HCT116 (cell line): ENCODE measurements around the gene ACCSL. TPM values are rescaled to one million over a fixed set of nuclear protein-coding genes. Genes with fewer than 3 reads are reported as not detected.

Source experiments
- ATAC-seq: fragments of 200-7000 bp; cut with Tn5 transposase; 2 replicates; pipeline ENCODE4 v1.9.1; 2020; ENCODE audit warnings: mild to moderate bottlenecking, moderate library complexity
- BruUV-seq: library from RNA; stranded (reverse); fragments of 400-500 nt; replicated peaks from 2 replicates; lab custom pipeline; 2021; lab: Mats Ljungman, UMichigan
- CTCF ChIA-PET: fragments of 300-600 bp; sonication (Branson Sonifier 250); formaldehyde crosslinking; loops from one replicate; lab custom pipeline; 2021; ENCODE audit warnings: antibody characterized with exemption; lab: Charles Lee
- POLR2A ChIA-PET: fragments of 300-600, 350-600 bp; sonication (Branson Sonifier 250); formaldehyde crosslinking; loops from one replicate; lab custom pipeline; 2021; ENCODE audit warnings: antibody characterized with exemption; lab: Charles Lee
- RAD21 ChIA-PET, 2 experiments: fragments of 300-600 bp; sonication (Branson Sonifier 250); formaldehyde crosslinking; loops; one replicate each; lab custom pipeline; 2023; ENCODE audit warnings: low total read pairs in 2 of 2; ENCODE audit not compliant: uncharacterized antibody in 2 of 2, unreplicated experiment in 2 of 2, low non-redundant PET in 1 of 2; lab: Charles Lee
- DNase-seq: peaks from one replicate; pipeline ENCODE4 v3.0.0-alpha.2; 2010; ENCODE audit warnings: low read depth, low spot score
- H2AFZ ChIP-seq: fragments of 200-600 bp; shearing (Covaris generic), sonication (generic); 2 replicates; pipeline ENCODE4 v1.6.1; 2017; ENCODE audit warnings: low read depth, mixed run types, mixed read lengths, antibody characterized with exemption, low read length; ENCODE audit not compliant: poor library complexity, severe bottlenecking
- H3K27ac ChIP-seq: 2 replicates; pipeline ENCODE4 v1.5.1; 2012; ENCODE audit warnings: low read depth, low read length
- H3K27me3 ChIP-seq: fragments of 200-600 bp; sonication (generic); 2 replicates; pipeline ENCODE4 v1.6.1; 2016; ENCODE audit warnings: mixed run types, low read length, mixed read lengths; ENCODE audit not compliant: insufficient read depth
- H3K36me3 ChIP-seq, 2 experiments: fragments of 200-500 bp in 1 of 2; fragments of 200-600 bp in 1 of 2; sonication (Bioruptor generic) in 1 of 2; sonication (generic) in 1 of 2; 2 replicates each; pipeline versions ENCODE4 v1.5.1 to v1.6.1; 2014 to 2016; ENCODE audit warnings: low read length in 2 of 2, inconsistent platforms in 1 of 2, mixed read lengths in 1 of 2, mixed run types in 1 of 2; ENCODE audit not compliant: insufficient read depth in 2 of 2, control insufficient read depth in 1 of 2
- H3K4me1 ChIP-seq, 2 experiments: fragments of 200-600 bp in 1 of 2; sonication (generic) in 1 of 2; 2 replicates each; pipeline versions ENCODE4 v1.5.1 to v1.6.1; 2012 to 2017; ENCODE audit warnings: low read length in 2 of 2, inconsistent platforms in 1 of 2, mild to moderate bottlenecking in 1 of 2, mixed read lengths in 1 of 2, mixed run types in 1 of 2, moderate library complexity in 1 of 2; ENCODE audit not compliant: insufficient read depth in 2 of 2, control insufficient read depth in 1 of 2
- H3K4me2 ChIP-seq: fragments of 200-600 bp; sonication (generic); 2 replicates; pipeline ENCODE4 v1.6.1; 2017; ENCODE audit warnings: mixed run types, low read length, mixed read lengths
- H3K4me3 ChIP-seq, 2 experiments: fragments of 200-600 bp in 1 of 2; sonication (generic) in 1 of 2; replicated peaks in 1 of 2; 2 replicates each; pipeline ENCODE4 v1.5.1; 2011 to 2016; ENCODE audit warnings: low read length in 2 of 2, control low read depth in 1 of 2, low read depth in 1 of 2, mild to moderate bottlenecking in 1 of 2, mixed read lengths in 1 of 2, mixed run types in 1 of 2
- H3K79me2 ChIP-seq: fragments of 200-600 bp; sonication (generic); 2 replicates; pipeline ENCODE4 v1.6.1; 2017; ENCODE audit warnings: mild to moderate bottlenecking, mixed run types, low read length, moderate library complexity, mixed read lengths; ENCODE audit not compliant: insufficient read depth
- H3K9ac ChIP-seq: fragments of 200-600 bp; sonication (generic); 2 replicates; pipeline ENCODE4 v1.6.1; 2016; ENCODE audit warnings: low read length, mixed read lengths
- H3K9me2 ChIP-seq: fragments of 200-600 bp; sonication (generic), shearing (Covaris generic); 2 replicates; pipeline ENCODE4 v1.6.1; 2017; ENCODE audit warnings: mixed run types, mild to moderate bottlenecking, moderate library complexity; ENCODE audit not compliant: insufficient read depth
- H3K9me3 ChIP-seq, 2 experiments: fragments of 200-500 bp in 1 of 2; fragments of 200-600 bp in 1 of 2; sonication (Bioruptor generic) in 1 of 2; sonication (generic) in 1 of 2; 2 replicates each; pipeline ENCODE4 v1.6.1; 2014 to 2017; ENCODE audit warnings: low read length in 2 of 2, mixed read lengths in 2 of 2, inconsistent platforms in 1 of 2, low read depth in 1 of 2, mild to moderate bottlenecking in 1 of 2, mixed run types in 1 of 2, moderate library complexity in 1 of 2; ENCODE audit not compliant: control insufficient read depth in 1 of 2, insufficient read depth in 1 of 2
- H4K20me1 ChIP-seq: fragments of 200-600 bp; sonication (generic), shearing (Covaris generic); 2 replicates; pipeline ENCODE4 v1.6.1; 2017; ENCODE audit warnings: mixed run types, mild to moderate bottlenecking, moderate library complexity; ENCODE audit not compliant: insufficient read depth
- CEBPB ChIP-seq: IDR thresholded peaks from 2 replicates; pipeline ENCODE4 v1.6.1; 2012; ENCODE audit warnings: low read depth
- EGR1 ChIP-seq: IDR thresholded peaks from 2 replicates; pipeline ENCODE4 v1.6.1; 2012; ENCODE audit warnings: low read depth
- FOSL1 ChIP-seq: IDR thresholded peaks from 2 replicates; pipeline ENCODE4 v1.6.1; 2012; ENCODE audit warnings: low read depth
- JUND ChIP-seq: IDR thresholded peaks from 2 replicates; pipeline ENCODE4 v1.6.1; 2012
- POLR2A ChIP-seq: IDR thresholded peaks from 2 replicates; pipeline ENCODE4 v1.7.0; 2011; ENCODE audit warnings: borderline replicate concordance; ENCODE audit not compliant: insufficient read depth, insufficient read length; ENCODE audit errors: extremely low read depth
- POLR2AphosphoS5 ChIP-seq: IDR thresholded peaks from 2 replicates; pipeline ENCODE4 v1.6.1; 2011; ENCODE audit warnings: mild to moderate bottlenecking, low read depth, low read length, moderate library complexity
- SIN3A ChIP-seq: IDR thresholded peaks from 2 replicates; pipeline ENCODE4 v1.6.1; 2012; ENCODE audit warnings: low read depth
- SP1 ChIP-seq: IDR thresholded peaks from 2 replicates; pipeline ENCODE4 v1.6.1; 2012; ENCODE audit warnings: low read depth
- SRF ChIP-seq: IDR thresholded peaks from 2 replicates; pipeline ENCODE4 v1.6.1; 2012; ENCODE audit warnings: low read depth
- TCF7L2 ChIP-seq: IDR thresholded peaks from 2 replicates; pipeline ENCODE4 v1.7.0; 2011; ENCODE audit warnings: borderline replicate concordance, inconsistent platforms; ENCODE audit not compliant: insufficient read depth, insufficient read length; ENCODE audit errors: extremely low read depth
- ZNF274 ChIP-seq: fragments of 200-500 bp; sonication (Bioruptor generic); IDR thresholded peaks from 2 replicates; pipeline ENCODE4 v1.6.1; 2014; ENCODE audit warnings: mild to moderate bottlenecking, low read depth, low read length, inconsistent platforms
- intact Hi-C: fragments of 100-400 bp; cut with micrococcal nuclease; formaldehyde crosslinking; loops from 2 replicates; pipeline ENCODE4 v1.10.0; 2022
- total RNA-seq: library from RNA; stranded (reverse); gene quantifications from one replicate; pipeline ENCODE4 v1.2.1, GENCODE V29; 2021; ENCODE audit not compliant: unreplicated experiment
- TF ChIP-seq, protein P1 (sequence below): IDR thresholded peaks from 2 replicates; pipeline ENCODE4 v1.6.1; 2011; ENCODE audit warnings: mild to moderate bottlenecking, low read length, moderate library complexity; ENCODE audit not compliant: insufficient replicate concordance; ENCODE audit errors: extremely low read depth
- TF ChIP-seq, protein P2 (sequence below): IDR thresholded peaks from 2 replicates; pipeline ENCODE4 v1.6.1; 2012
- TF ChIP-seq, protein P3 (sequence below): IDR thresholded peaks from 2 replicates; pipeline ENCODE4 v1.6.1; 2012; ENCODE audit warnings: low read depth

The ACCSL gene
- total RNA-seq, 1 experiment from 2014 or later, result not detected

DNA sequence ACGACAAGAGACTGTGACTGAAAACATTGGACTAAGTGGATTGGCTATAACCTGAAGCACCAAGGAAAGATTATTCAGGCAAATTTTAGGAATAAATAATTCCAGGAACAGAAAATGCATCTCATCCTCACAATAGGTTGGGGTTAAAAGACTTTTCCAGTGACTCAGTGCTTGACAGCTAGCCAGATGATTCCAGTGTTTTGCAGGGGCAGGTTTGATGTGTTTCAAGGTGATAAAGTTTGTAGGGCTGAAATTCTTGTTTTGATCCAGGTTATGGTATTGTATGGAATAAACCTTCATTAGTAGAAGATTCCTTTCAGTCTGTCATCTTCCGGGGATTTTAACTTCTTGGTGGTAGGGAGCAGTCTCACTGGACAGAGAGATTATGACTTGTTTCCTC lies 50.0 kb downstream of the ACCSL start:
- intact Hi-C loops, result no loop called here
- DNase-seq, result no peak
- H3K79me2 ChIP-seq, result peaks cover 33% of the 10 kb centered on the region
- ChIA-PET RAD21 (no interaction called here), CTCF (no interaction called here), POLR2A (no interaction called here)
- H3K4me3 ChIP-seq, result no peak overlapping the region
- no peaks in the 10 kb centered on the region for H3K27me3 ChIP-seq
- H4K20me1 ChIP-seq, result 0 out of 2 replicates have a peak, but pooled peaks cover 5% of the 10 kb centered on the region
- no peak overlapping the region for H3K9ac ChIP-seq
- H3K9me2 ChIP-seq, result no peaks in the 10 kb centered on the region
- no peaks in the 10 kb centered on the region for H3K36me3 ChIP-seq
- H3K4me2 ChIP-seq, result no peak overlapping the region
- peaks cover 3 to 19% of the 10 kb centered on the region in 2 experiments; a peak in 2 of 4 replicates for H3K4me1 ChIP-seq
- H3K9me3 ChIP-seq, result no peaks in the 10 kb centered on the region
- no peak overlapping the region for H3K27ac ChIP-seq
- no peak for ATAC-seq
- BruUV-seq, result no TSS peak
- no peak for TF ChIP-seq JUND
- TF ChIP-seq SP1, result no peak
- TF ChIP-seq SIN3A, result no peak
- TF ChIP-seq SRF, result no peak
- no peak for TF ChIP-seq FOSL1
- no peak for TF ChIP-seq ZNF274
- TF ChIP-seq POLR2AphosphoS5, result no peak
- no peak for TF ChIP-seq POLR2A
- H2AFZ ChIP-seq, result no peak overlapping the region

DNA sequence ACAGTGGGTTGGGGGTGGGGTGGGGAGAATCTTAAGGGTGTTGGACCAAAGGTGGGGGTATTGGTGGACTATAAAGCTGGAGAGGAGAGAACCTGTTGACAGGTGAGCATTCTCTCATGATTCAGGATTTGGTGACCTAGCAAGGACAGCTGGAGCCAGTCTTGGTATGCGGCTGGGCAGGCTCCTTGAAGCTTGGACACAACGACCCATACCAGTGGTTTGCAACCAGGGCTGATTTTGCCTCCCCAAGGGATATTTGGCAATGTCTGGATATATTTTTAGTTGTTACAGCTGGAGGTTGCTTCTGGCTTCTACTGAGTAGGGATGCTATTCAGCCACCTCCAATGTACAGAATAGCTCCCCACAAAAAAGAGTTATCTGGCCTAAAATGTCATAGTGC lies 53.3 kb downstream of the ACCSL start:
- TF ChIP-seq, protein P1, sequence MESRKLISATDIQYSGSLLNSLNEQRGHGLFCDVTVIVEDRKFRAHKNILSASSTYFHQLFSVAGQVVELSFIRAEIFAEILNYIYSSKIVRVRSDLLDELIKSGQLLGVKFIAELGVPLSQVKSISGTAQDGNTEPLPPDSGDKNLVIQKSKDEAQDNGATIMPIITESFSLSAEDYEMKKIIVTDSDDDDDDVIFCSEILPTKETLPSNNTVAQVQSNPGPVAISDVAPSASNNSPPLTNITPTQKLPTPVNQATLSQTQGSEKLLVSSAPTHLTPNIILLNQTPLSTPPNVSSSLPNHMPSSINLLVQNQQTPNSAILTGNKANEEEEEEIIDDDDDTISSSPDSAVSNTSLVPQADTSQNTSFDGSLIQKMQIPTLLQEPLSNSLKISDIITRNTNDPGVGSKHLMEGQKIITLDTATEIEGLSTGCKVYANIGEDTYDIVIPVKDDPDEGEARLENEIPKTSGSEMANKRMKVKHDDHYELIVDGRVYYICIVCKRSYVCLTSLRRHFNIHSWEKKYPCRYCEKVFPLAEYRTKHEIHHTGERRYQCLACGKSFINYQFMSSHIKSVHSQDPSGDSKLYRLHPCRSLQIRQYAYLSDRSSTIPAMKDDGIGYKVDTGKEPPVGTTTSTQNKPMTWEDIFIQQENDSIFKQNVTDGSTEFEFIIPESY, result no peak
- TF ChIP-seq ZNF274 (no peak), TCF7L2 (no peak), CEBPB (no peak), EGR1 (no peak), POLR2AphosphoS5 (no peak)
- TF ChIP-seq, protein P2, sequence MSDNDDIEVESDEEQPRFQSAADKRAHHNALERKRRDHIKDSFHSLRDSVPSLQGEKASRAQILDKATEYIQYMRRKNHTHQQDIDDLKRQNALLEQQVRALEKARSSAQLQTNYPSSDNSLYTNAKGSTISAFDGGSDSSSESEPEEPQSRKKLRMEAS, result no peak
- TF ChIP-seq, protein P3, sequence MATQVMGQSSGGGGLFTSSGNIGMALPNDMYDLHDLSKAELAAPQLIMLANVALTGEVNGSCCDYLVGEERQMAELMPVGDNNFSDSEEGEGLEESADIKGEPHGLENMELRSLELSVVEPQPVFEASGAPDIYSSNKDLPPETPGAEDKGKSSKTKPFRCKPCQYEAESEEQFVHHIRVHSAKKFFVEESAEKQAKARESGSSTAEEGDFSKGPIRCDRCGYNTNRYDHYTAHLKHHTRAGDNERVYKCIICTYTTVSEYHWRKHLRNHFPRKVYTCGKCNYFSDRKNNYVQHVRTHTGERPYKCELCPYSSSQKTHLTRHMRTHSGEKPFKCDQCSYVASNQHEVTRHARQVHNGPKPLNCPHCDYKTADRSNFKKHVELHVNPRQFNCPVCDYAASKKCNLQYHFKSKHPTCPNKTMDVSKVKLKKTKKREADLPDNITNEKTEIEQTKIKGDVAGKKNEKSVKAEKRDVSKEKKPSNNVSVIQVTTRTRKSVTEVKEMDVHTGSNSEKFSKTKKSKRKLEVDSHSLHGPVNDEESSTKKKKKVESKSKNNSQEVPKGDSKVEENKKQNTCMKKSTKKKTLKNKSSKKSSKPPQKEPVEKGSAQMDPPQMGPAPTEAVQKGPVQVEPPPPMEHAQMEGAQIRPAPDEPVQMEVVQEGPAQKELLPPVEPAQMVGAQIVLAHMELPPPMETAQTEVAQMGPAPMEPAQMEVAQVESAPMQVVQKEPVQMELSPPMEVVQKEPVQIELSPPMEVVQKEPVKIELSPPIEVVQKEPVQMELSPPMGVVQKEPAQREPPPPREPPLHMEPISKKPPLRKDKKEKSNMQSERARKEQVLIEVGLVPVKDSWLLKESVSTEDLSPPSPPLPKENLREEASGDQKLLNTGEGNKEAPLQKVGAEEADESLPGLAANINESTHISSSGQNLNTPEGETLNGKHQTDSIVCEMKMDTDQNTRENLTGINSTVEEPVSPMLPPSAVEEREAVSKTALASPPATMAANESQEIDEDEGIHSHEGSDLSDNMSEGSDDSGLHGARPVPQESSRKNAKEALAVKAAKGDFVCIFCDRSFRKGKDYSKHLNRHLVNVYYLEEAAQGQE, result no peak
- Histone ChIP-seq H3K79me2 (peaks cover 42% of the 10 kb centered on the region), H3K4me2 (no peak overlapping the region), H3K4me3 (no peak overlapping the region), H3K27ac (no peak overlapping the region), H3K9me2 (no peaks in the 10 kb centered on the region), H2AFZ (no peak overlapping the region), H3K27me3 (no peaks in the 10 kb centered on the region), H3K9me3 (no peaks in the 10 kb centered on the region), H3K36me3 (no peaks in the 10 kb centered on the region), H3K4me1 (peaks cover 0 to 9% of the 10 kb centered on the region in 2 experiments; a peak in 2 of 4 replicates), H4K20me1 (0 out of 2 replicates have a peak, but pooled peaks cover 5% of the 10 kb centered on the region), H3K9ac (no peak overlapping the region)
- BruUV-seq, result no TSS peak
- ChIA-PET CTCF (no interaction called here), RAD21 (no interaction called here), POLR2A (no interaction called here)
- intact Hi-C loops, result no loop called here
- no peak for ATAC-seq
- no peak for DNase-seq
